WTC11 (cell line): ENCODE measurements around the gene AGAP3. TPM values are rescaled to one million over a fixed set of nuclear protein-coding genes. Genes with fewer than 3 reads are reported as not detected.

Source experiments
- ATAC-seq: fragments of 200-7000 bp; cut with Tn5 transposase; 2 replicates; pipeline ENCODE4 v1.10.0; 2021; ENCODE audit warnings: mild to moderate bottlenecking, moderate library complexity
- CTCF ChIA-PET: fragments of 300-600 bp; sonication (Branson Sonifier 250); formaldehyde crosslinking; loops from one replicate; lab custom pipeline; 2021; ENCODE audit warnings: antibody characterized with exemption; lab: Charles Lee
- POLR2A ChIA-PET: fragments of 350-600 bp; sonication (Branson Sonifier 250); formaldehyde crosslinking; loops from one replicate; lab custom pipeline; 2021; ENCODE audit warnings: antibody characterized with exemption; lab: Charles Lee
- DNase-seq: peaks from one replicate; pipeline ENCODE4 v3.0.0; 2021; ENCODE audit warnings: low spot score
- H3K27ac Mint-ChIP-seq: 2 replicates; pipeline ENCODE4 v1.8.0; 2021; ENCODE audit warnings: mixed read lengths
- H3K27me3 Mint-ChIP-seq: 2 replicates; pipeline ENCODE4 v1.8.0; 2021; ENCODE audit warnings: low read depth, mild to moderate bottlenecking, moderate library complexity, mixed read lengths
- H3K36me3 Mint-ChIP-seq: 2 replicates; pipeline ENCODE4 v1.8.0; 2021; ENCODE audit warnings: mixed read lengths
- H3K4me1 Mint-ChIP-seq: 2 replicates; pipeline ENCODE4 v1.8.0; 2022; ENCODE audit warnings: mixed read lengths
- H3K4me3 Mint-ChIP-seq: 2 replicates; pipeline ENCODE4 v1.8.0; 2021; ENCODE audit warnings: mild to moderate bottlenecking, moderate library complexity, mixed read lengths
- H3K9me3 Mint-ChIP-seq: 2 replicates; pipeline ENCODE4 v1.8.0; 2021; ENCODE audit warnings: mixed read lengths
- CREB1 ChIP-seq: sonication (generic); formaldehyde crosslinking; IDR thresholded peaks from 2 replicates; pipeline ENCODE4 v1.8.0; 2023; ENCODE audit warnings: mild to moderate bottlenecking, missing genetic modification reagents
- FOXK1 ChIP-seq: sonication (generic); formaldehyde crosslinking; IDR thresholded peaks from 2 replicates; pipeline ENCODE4 v1.8.0; 2022; ENCODE audit warnings: mild to moderate bottlenecking, moderate library complexity, missing genetic modification reagents
- GRHL2 ChIP-seq: fragments of 250-450 bp; sonication (Bioruptor Pico); IDR thresholded peaks from 2 replicates; pipeline ENCODE4 v1.8.0; 2022; ENCODE audit warnings: mild to moderate bottlenecking, moderate library complexity; ENCODE audit not compliant: insufficient replicate concordance, severe bottlenecking
- JAZF1 ChIP-seq: fragments of 250-450 bp; sonication (Bioruptor Pico); IDR thresholded peaks from 2 replicates; pipeline ENCODE4 v1.9.0; 2021; ENCODE audit warnings: moderate library complexity, mild to moderate bottlenecking, inconsistent platforms
- NFE2L1 ChIP-seq: sonication (generic); formaldehyde crosslinking; IDR thresholded peaks from 2 replicates; pipeline ENCODE4 v1.8.1; 2023; ENCODE audit warnings: missing genetic modification reagents
- NR2C2 ChIP-seq: sonication (generic); formaldehyde crosslinking; IDR thresholded peaks from 2 replicates; pipeline ENCODE4 v1.8.0; 2022; ENCODE audit warnings: mild to moderate bottlenecking, missing genetic modification reagents
- OVOL2 ChIP-seq: fragments of 250-450 bp; sonication (Bioruptor Pico); IDR thresholded peaks from 2 replicates; pipeline ENCODE4 v1.9.0; 2021; ENCODE audit warnings: mild to moderate bottlenecking, borderline replicate concordance
- RELA ChIP-seq: sonication (generic); formaldehyde crosslinking; IDR thresholded peaks from 2 replicates; pipeline ENCODE4 v1.8.1; 2022; ENCODE audit warnings: missing genetic modification reagents, mild to moderate bottlenecking, borderline replicate concordance
- SOX15 ChIP-seq: fragments of 250-450 bp; sonication (Bioruptor Pico); IDR thresholded peaks from 2 replicates; pipeline ENCODE4 v1.9.0; 2021; ENCODE audit warnings: mild to moderate bottlenecking
- TCF7 ChIP-seq: sonication (generic); formaldehyde crosslinking; IDR thresholded peaks from 2 replicates; pipeline ENCODE4 v1.8.0; 2022; ENCODE audit warnings: mild to moderate bottlenecking, low read depth, missing genetic modification reagents, moderate library complexity
- TEAD4 ChIP-seq: sonication (generic); formaldehyde crosslinking; IDR thresholded peaks from 2 replicates; pipeline ENCODE4 v1.8.0; 2022; ENCODE audit warnings: mild to moderate bottlenecking, missing genetic modification reagents
- ZNF121 ChIP-seq: sonication (generic); formaldehyde crosslinking; IDR thresholded peaks from 2 replicates; pipeline ENCODE4 v1.8.0; 2023; ENCODE audit warnings: missing genetic modification reagents
- ZNF232 ChIP-seq: sonication (generic); formaldehyde crosslinking; IDR thresholded peaks from 2 replicates; pipeline ENCODE4 v1.8.0; 2022; ENCODE audit warnings: mild to moderate bottlenecking, missing genetic modification reagents
- ZNF423 ChIP-seq: fragments of 250-450 bp; sonication (Bioruptor Pico); IDR thresholded peaks from 2 replicates; pipeline ENCODE4 v2.1.2; 2022; ENCODE audit warnings: mild to moderate bottlenecking, moderate library complexity
- total RNA-seq: library from RNA; stranded (reverse); gene quantifications from 3 replicates; pipeline ENCODE4 v1.2.3, GENCODE V29; 2021
- TF ChIP-seq, protein P1 (sequence below): sonication (generic); formaldehyde crosslinking; IDR thresholded peaks from 2 replicates; pipeline ENCODE4 v1.8.0; 2022; ENCODE audit warnings: missing genetic modification reagents
- TF ChIP-seq, protein P2 (sequence below): fragments of 250-450 bp; sonication (Bioruptor Pico); IDR thresholded peaks from 2 replicates; pipeline ENCODE4 v1.9.0; 2021; ENCODE audit warnings: moderate library complexity, mild to moderate bottlenecking, inconsistent platforms, borderline replicate concordance
- TF ChIP-seq, protein P3 (sequence below): fragments of 250-450 bp; sonication (Bioruptor Pico); IDR thresholded peaks from 2 replicates; pipeline ENCODE4 v1.9.0; 2021; ENCODE audit warnings: mild to moderate bottlenecking
- TF ChIP-seq, protein P4 (sequence below): sonication (generic); formaldehyde crosslinking; IDR thresholded peaks from 2 replicates; pipeline ENCODE4 v1.8.0; 2023; ENCODE audit warnings: missing genetic modification reagents, mild to moderate bottlenecking, borderline replicate concordance
- TF ChIP-seq, protein P5 (sequence below): sonication (generic); formaldehyde crosslinking; conservative IDR thresholded peaks from 2 replicates; pipeline ENCODE4 v1.8.1; 2022; ENCODE audit warnings: mild to moderate bottlenecking, missing genetic modification reagents
- TF ChIP-seq, protein P6 (sequence below): sonication (generic); formaldehyde crosslinking; IDR thresholded peaks from 2 replicates; pipeline ENCODE4 v1.8.1; 2022; ENCODE audit warnings: missing genetic modification reagents, borderline replicate concordance

AGAP3 gene
- total RNA-seq, 1 experiment from 2014 or later = 163 TPM

DNA sequence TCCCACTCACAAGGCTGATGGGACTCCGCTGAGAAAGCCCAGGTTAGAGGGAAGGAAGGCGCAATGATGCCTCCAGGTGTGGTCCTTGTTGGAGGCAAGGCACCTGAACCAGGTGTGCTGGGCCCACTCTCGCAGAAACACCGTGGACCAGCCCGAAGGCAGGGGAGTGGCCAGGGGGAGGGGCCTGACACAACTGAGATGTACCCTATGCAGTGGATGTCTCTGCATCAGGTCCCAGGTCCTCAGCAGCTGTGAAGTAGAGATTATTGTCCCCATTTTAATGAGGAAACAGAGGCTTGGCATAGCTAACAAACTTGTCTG is 49.2 kb downstream of the AGAP3 start:
- Mint-ChIP-seq H3K4me3 (no peak overlapping the region), H3K9me3 (no peaks in the 10 kb centered on the region), H3K27ac (no peak overlapping the region), H3K27me3 (no peaks in the 10 kb centered on the region)
- CTCF ChIA-PET = interaction anchor here (0.6 to 1.6 kb wide), 3 partner anchors 10 to 31 kb away, joined by 3 to 5 read pairs (median 5); no protein-coding TSS in a partner anchor
- no peak for ATAC-seq
- TF ChIP-seq GRHL2 (CRISPR knock-in tag) (no peak), TCF7 (no peak), FOXK1 (CRISPR knock-in tag) (no peak), ZNF232 (CRISPR knock-in tag) (no peak), JAZF1 (CRISPR knock-in tag) (no peak), SOX15 (CRISPR knock-in tag) (no peak), ZNF423 (CRISPR knock-in tag) (no peak), NFE2L1 (CRISPR knock-in tag) (no peak), ZNF121 (CRISPR knock-in tag) (no peak), NR2C2 (CRISPR knock-in tag) (no peak), RELA (CRISPR knock-in tag) (no peak), CREB1 (CRISPR knock-in tag) (no peak), OVOL2 (CRISPR knock-in tag) (no peak), TEAD4 (CRISPR knock-in tag) (no peak)
- TF ChIP-seq, protein P1, sequence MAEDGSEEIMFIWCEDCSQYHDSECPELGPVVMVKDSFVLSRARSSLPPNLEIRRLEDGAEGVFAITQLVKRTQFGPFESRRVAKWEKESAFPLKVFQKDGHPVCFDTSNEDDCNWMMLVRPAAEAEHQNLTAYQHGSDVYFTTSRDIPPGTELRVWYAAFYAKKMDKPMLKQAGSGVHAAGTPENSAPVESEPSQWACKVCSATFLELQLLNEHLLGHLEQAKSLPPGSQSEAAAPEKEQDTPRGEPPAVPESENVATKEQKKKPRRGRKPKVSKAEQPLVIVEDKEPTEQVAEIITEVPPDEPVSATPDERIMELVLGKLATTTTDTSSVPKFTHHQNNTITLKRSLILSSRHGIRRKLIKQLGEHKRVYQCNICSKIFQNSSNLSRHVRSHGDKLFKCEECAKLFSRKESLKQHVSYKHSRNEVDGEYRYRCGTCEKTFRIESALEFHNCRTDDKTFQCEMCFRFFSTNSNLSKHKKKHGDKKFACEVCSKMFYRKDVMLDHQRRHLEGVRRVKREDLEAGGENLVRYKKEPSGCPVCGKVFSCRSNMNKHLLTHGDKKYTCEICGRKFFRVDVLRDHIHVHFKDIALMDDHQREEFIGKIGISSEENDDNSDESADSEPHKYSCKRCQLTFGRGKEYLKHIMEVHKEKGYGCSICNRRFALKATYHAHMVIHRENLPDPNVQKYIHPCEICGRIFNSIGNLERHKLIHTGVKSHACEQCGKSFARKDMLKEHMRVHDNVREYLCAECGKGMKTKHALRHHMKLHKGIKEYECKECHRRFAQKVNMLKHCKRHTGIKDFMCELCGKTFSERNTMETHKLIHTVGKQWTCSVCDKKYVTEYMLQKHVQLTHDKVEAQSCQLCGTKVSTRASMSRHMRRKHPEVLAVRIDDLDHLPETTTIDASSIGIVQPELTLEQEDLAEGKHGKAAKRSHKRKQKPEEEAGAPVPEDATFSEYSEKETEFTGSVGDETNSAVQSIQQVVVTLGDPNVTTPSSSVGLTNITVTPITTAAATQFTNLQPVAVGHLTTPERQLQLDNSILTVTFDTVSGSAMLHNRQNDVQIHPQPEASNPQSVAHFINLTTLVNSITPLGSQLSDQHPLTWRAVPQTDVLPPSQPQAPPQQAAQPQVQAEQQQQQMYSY (CRISPR knock-in tag) = no peak
- TF ChIP-seq, protein P2, sequence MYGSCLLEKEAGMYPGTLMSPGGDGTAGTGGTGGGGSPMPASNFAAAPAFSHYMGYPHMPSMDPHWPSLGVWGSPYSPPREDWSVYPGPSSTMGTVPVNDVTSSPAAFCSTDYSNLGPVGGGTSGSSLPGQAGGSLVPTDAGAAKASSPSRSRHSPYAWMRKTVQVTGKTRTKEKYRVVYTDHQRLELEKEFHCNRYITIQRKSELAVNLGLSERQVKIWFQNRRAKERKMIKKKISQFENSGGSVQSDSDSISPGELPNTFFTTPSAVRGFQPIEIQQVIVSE (CRISPR knock-in tag) = no peak
- TF ChIP-seq, protein P3, sequence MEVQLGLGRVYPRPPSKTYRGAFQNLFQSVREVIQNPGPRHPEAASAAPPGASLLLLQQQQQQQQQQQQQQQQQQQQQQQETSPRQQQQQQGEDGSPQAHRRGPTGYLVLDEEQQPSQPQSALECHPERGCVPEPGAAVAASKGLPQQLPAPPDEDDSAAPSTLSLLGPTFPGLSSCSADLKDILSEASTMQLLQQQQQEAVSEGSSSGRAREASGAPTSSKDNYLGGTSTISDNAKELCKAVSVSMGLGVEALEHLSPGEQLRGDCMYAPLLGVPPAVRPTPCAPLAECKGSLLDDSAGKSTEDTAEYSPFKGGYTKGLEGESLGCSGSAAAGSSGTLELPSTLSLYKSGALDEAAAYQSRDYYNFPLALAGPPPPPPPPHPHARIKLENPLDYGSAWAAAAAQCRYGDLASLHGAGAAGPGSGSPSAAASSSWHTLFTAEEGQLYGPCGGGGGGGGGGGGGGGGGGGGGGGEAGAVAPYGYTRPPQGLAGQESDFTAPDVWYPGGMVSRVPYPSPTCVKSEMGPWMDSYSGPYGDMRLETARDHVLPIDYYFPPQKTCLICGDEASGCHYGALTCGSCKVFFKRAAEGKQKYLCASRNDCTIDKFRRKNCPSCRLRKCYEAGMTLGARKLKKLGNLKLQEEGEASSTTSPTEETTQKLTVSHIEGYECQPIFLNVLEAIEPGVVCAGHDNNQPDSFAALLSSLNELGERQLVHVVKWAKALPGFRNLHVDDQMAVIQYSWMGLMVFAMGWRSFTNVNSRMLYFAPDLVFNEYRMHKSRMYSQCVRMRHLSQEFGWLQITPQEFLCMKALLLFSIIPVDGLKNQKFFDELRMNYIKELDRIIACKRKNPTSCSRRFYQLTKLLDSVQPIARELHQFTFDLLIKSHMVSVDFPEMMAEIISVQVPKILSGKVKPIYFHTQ (CRISPR knock-in tag) = no peak
- TF ChIP-seq, protein P4, sequence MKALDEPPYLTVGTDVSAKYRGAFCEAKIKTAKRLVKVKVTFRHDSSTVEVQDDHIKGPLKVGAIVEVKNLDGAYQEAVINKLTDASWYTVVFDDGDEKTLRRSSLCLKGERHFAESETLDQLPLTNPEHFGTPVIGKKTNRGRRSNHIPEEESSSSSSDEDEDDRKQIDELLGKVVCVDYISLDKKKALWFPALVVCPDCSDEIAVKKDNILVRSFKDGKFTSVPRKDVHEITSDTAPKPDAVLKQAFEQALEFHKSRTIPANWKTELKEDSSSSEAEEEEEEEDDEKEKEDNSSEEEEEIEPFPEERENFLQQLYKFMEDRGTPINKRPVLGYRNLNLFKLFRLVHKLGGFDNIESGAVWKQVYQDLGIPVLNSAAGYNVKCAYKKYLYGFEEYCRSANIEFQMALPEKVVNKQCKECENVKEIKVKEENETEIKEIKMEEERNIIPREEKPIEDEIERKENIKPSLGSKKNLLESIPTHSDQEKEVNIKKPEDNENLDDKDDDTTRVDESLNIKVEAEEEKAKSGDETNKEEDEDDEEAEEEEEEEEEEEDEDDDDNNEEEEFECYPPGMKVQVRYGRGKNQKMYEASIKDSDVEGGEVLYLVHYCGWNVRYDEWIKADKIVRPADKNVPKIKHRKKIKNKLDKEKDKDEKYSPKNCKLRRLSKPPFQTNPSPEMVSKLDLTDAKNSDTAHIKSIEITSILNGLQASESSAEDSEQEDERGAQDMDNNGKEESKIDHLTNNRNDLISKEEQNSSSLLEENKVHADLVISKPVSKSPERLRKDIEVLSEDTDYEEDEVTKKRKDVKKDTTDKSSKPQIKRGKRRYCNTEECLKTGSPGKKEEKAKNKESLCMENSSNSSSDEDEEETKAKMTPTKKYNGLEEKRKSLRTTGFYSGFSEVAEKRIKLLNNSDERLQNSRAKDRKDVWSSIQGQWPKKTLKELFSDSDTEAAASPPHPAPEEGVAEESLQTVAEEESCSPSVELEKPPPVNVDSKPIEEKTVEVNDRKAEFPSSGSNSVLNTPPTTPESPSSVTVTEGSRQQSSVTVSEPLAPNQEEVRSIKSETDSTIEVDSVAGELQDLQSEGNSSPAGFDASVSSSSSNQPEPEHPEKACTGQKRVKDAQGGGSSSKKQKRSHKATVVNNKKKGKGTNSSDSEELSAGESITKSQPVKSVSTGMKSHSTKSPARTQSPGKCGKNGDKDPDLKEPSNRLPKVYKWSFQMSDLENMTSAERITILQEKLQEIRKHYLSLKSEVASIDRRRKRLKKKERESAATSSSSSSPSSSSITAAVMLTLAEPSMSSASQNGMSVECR (CRISPR knock-in tag) = no peak
- TF ChIP-seq, protein P5, sequence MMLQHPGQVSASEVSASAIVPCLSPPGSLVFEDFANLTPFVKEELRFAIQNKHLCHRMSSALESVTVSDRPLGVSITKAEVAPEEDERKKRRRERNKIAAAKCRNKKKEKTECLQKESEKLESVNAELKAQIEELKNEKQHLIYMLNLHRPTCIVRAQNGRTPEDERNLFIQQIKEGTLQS (CRISPR knock-in tag) = no peak
- TF ChIP-seq, protein P6, sequence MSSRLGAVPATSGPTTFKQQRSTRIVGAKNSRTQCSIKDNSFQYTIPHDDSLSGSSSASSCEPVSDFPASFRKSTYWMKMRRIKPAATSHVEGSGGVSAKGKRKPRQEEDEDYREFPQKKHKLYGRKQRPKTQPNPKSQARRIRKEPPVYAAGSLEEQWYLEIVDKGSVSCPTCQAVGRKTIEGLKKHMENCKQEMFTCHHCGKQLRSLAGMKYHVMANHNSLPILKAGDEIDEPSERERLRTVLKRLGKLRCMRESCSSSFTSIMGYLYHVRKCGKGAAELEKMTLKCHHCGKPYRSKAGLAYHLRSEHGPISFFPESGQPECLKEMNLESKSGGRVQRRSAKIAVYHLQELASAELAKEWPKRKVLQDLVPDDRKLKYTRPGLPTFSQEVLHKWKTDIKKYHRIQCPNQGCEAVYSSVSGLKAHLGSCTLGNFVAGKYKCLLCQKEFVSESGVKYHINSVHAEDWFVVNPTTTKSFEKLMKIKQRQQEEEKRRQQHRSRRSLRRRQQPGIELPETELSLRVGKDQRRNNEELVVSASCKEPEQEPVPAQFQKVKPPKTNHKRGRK (CRISPR knock-in tag) = no peak
- TF ChIP-seq, all 79 proteins: peak for 0
- peaks cover 20% of the 10 kb centered on the region for H3K36me3 Mint-ChIP-seq
- no peak for DNase-seq
- POLR2A ChIA-PET = no interaction called here
- peaks cover 21% of the 10 kb centered on the region for H3K4me1 Mint-ChIP-seq
